Body of pancreas (tissue), 4 donors: ENCODE measurements around the gene PPP1R37.

Experiments
- CTCF ChIP-seq, 7 experiments: fragments of 450-650 bp in 4 of 7; fragments of 200-600 bp in 3 of 7; sonication (generic) in 3 of 7; IDR thresholded peaks; one replicate each; pipeline ENCODE4 v1.5.1; 2016 to 2019; ENCODE audit warnings: antibody characterized with exemption in 7 of 7
- POLR2A ChIP-seq, 3 donors: fragments of 450-650 bp; IDR thresholded peaks; one replicate each; pipeline ENCODE4 v1.6.1; 2016; ENCODE audit warnings: antibody characterized with exemption in 3 of 3, mild to moderate bottlenecking in 2 of 3

GRCh38 chr19:45082170-45082569 is 10.8 kb upstream of the PPP1R37 start:
- TF ChIP-seq POLR2A (IDR thresholded peaks at IDR 0.05): no peak
- TF ChIP-seq CTCF (IDR thresholded peaks at IDR 0.05): no peak
